HepG2 (cell line): ENCODE measurements around the gene SCAMP3. TPM values are rescaled to one million over a fixed set of nuclear protein-coding genes. Genes with fewer than 3 reads are reported as not detected.
A peak's percentile ranks its signal among the peaks of the same experiment; 100 is the strongest.

ENCODE experiments used
- ATF2 ChIP-seq: sonication (generic); formaldehyde crosslinking; IDR thresholded peaks from 2 replicates; pipeline ENCODE4 v1.4.0; 2020; ENCODE audit warnings: missing genetic modification reagents
- EEA1 ChIP-seq: sonication (generic); formaldehyde crosslinking; IDR thresholded peaks from 2 replicates; pipeline ENCODE4 v1.5.1; 2020; ENCODE audit warnings: mild to moderate bottlenecking, missing genetic modification reagents, borderline replicate concordance
- FLYWCH1 ChIP-seq: sonication (generic); formaldehyde crosslinking; IDR thresholded peaks from 2 replicates; pipeline ENCODE4 v1.8.1; 2023; ENCODE audit warnings: mild to moderate bottlenecking, missing genetic modification reagents
- MAX ChIP-seq: IDR thresholded peaks from 2 replicates; pipeline ENCODE4 v1.6.1; 2012; ENCODE audit warnings: inconsistent platforms
- MIER2 ChIP-seq: IDR thresholded peaks from 2 replicates; pipeline ENCODE4 v1.6.1; 2016; ENCODE audit warnings: missing biosample characterization, missing genetic modification reagents
- PHF5A ChIP-seq: IDR thresholded peaks from one replicate; pipeline ENCODE4 v1.6.1; 2018; ENCODE audit warnings: low read depth, missing genetic modification reagents; ENCODE audit not compliant: unreplicated experiment
- RXRB ChIP-seq: IDR thresholded peaks from 2 replicates; pipeline ENCODE4 v1.6.1; 2016; ENCODE audit warnings: borderline replicate concordance, missing genetic modification reagents, missing compliant biosample characterization
- SOX6 ChIP-seq, 2 experiments: fragments of 450-650 bp in 1 of 2; sonication (generic) in 1 of 2; formaldehyde crosslinking in 1 of 2; IDR thresholded peaks; 2 replicates each; pipeline versions ENCODE4 v1.4.0 to v1.6.1; 2017 to 2020; ENCODE audit warnings: antibody characterized with exemption in 1 of 2, mild to moderate bottlenecking in 1 of 2, missing genetic modification reagents in 1 of 2
- TARDBP ChIP-seq: sonication (generic); formaldehyde crosslinking; IDR thresholded peaks from 2 replicates; pipeline ENCODE4 v1.8.0; 2022; ENCODE audit warnings: mild to moderate bottlenecking, missing genetic modification reagents
- THAP11 ChIP-seq: IDR thresholded peaks from 2 replicates; pipeline ENCODE4 v1.6.1; 2016; ENCODE audit warnings: missing biosample characterization, missing genetic modification reagents
- UBTF ChIP-seq: sonication (generic); formaldehyde crosslinking; IDR thresholded peaks from 2 replicates; pipeline ENCODE4 v1.4.0; 2020; ENCODE audit warnings: mild to moderate bottlenecking, missing genetic modification reagents
- XRCC5 ChIP-seq: fragments of 200-400 bp; formaldehyde crosslinking; optimal IDR thresholded peaks from 2 replicates; pipeline ENCODE3; 2017; ENCODE audit warnings: mild to moderate bottlenecking, low read length
- ZBTB38 ChIP-seq: sonication (generic); formaldehyde crosslinking; IDR thresholded peaks from 2 replicates; pipeline ENCODE4 v1.5.1; 2020; ENCODE audit warnings: mild to moderate bottlenecking, missing genetic modification reagents
- ZBTB7B ChIP-seq: sonication (generic); formaldehyde crosslinking; IDR thresholded peaks from 2 replicates; pipeline ENCODE4 v1.4.0; 2020; ENCODE audit warnings: missing genetic modification reagents
- ZHX1 ChIP-seq: sonication (generic); formaldehyde crosslinking; IDR thresholded peaks from 2 replicates; pipeline ENCODE4 v1.8.1; 2022; ENCODE audit warnings: low read depth, mild to moderate bottlenecking, missing genetic modification reagents
- ZMYM2 ChIP-seq: sonication (generic); formaldehyde crosslinking; IDR thresholded peaks from 2 replicates; pipeline ENCODE4 v1.8.0; 2022; ENCODE audit warnings: mild to moderate bottlenecking, missing genetic modification reagents
- ZMYM4 ChIP-seq: sonication (generic); formaldehyde crosslinking; IDR thresholded peaks from 2 replicates; pipeline ENCODE4 v1.8.1; 2023; ENCODE audit warnings: mild to moderate bottlenecking, missing genetic modification reagents
- ZNF124 ChIP-seq: sonication (generic); formaldehyde crosslinking; IDR thresholded peaks from 2 replicates; pipeline ENCODE4 v1.4.0; 2020; ENCODE audit warnings: missing genetic modification reagents
- ZNF34 ChIP-seq: sonication (generic); formaldehyde crosslinking; IDR thresholded peaks from 2 replicates; pipeline ENCODE4 v1.4.0; 2020; ENCODE audit warnings: mild to moderate bottlenecking, missing genetic modification reagents, borderline replicate concordance
- ZNF552 ChIP-seq: sonication (generic); formaldehyde crosslinking; IDR thresholded peaks from 2 replicates; pipeline ENCODE4 v1.9.0; 2022; ENCODE audit warnings: missing genetic modification reagents, mild to moderate bottlenecking, borderline replicate concordance
- ZNF713 ChIP-seq: sonication (generic); formaldehyde crosslinking; IDR thresholded peaks from 2 replicates; pipeline ENCODE4 v1.4.0; 2020; ENCODE audit warnings: mild to moderate bottlenecking, missing genetic modification reagents
- polyA plus RNA-seq, 8 experiments: library from polyadenylated mRNA; depleted of rRNA in 3 of 8; stranded (reverse) in 7 of 8; unstranded in 1 of 8; fragments of >200 nt; fragmentation: Illumina TruSeq in 4 of 8; extraction: Trizol in 4 of 8; gene quantifications; 2 replicates each; pipeline versions ENCODE4 v1.2.1 to v1.2.3, GENCODE V29; 2011 to 2016; ENCODE audit warnings: low read depth in 4 of 8, missing spikeins in 1 of 8, mixed read lengths in 1 of 8; ENCODE audit not compliant: insufficient read depth in 1 of 8
- total RNA-seq, 5 experiments: library from RNA; depleted of rRNA; stranded (reverse); fragments of >200 nt; fragmentation: Illumina TruSeq; extraction: Trizol; gene quantifications; 2 replicates each; pipeline ENCODE4 v1.2.3, GENCODE V29; 2016; ENCODE audit warnings: low read depth in 1 of 5
- TF ChIP-seq, protein P1 (sequence below): sonication (generic); formaldehyde crosslinking; IDR thresholded peaks from 2 replicates; pipeline ENCODE4 v1.5.1; 2020; ENCODE audit warnings: missing genetic modification reagents, mild to moderate bottlenecking, borderline replicate concordance
- TF ChIP-seq, protein P2 (sequence below): IDR thresholded peaks from 2 replicates; pipeline ENCODE4 v1.6.1; 2016

SCAMP3 gene
- total and polyA plus RNA-seq, 2 of the 13 experiments (the other 11 are each of a cell fraction or from before 2014, with no cell fraction given) = 46.8 to 83.3 TPM

DNA sequence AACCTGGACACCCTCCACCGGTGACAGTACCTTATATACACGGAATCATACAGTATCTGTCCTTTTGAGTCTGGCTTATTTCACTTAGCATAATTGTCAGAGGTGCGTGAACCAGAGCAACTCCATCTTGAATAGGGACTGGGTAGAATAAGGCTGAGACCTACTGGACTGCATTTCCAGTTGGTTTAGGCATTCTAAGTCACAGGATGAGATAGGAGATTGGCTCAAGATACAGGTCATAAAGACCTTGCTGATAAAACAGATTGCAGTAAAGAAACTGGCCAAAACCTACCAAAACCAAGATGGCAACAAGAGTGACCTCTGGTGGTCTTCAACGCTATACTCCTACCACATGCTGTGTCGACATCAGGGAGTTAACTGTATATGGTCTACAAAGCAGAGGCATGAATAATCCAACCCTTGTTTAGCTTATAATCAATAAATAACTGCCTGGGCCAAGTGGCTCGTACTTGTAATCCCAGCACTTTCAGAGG lies 45.1 kb upstream of the SCAMP3 start (continued):
- TF ChIP-seq ZHX1 (no peak), ZNF713 (no peak), THAP11 (CRISPR knock-in tag) (peak; percentile 79), FLYWCH1 (no peak), TARDBP (CRISPR knock-in tag) (peak; percentile 35; the same call in 1 of the 2 replicates), ZNF34 (no peak), PHF5A (CRISPR knock-in tag) (peak; percentile 66), MAX (peak; percentile 58; the same call in 1 of the 2 replicates), MIER2 (CRISPR knock-in tag) (peak; percentile 63; the same call in 1 of the 2 replicates), UBTF (no peak), ZMYM4 (CRISPR knock-in tag) (no peak), ATF2 (CRISPR knock-in tag) (0 out of 2 replicates have a peak, but pooled peaks have one; percentile 27), EEA1 (no peak), ZBTB7B (CRISPR knock-in tag) (0 out of 2 replicates have a peak, but pooled peaks have one; percentile 30), ZBTB38 (CRISPR knock-in tag) (no peak), RXRB (peak; percentile 28; the same call in 1 of the 2 replicates), SOX6 (IDR thresholded peaks at IDR 0.05) (no peak), SOX6 (CRISPR knock-in tag; IDR thresholded peaks at IDR 0.05) (peak; percentile 61), XRCC5 (no peak), ZNF124 (CRISPR knock-in tag) (peak; percentile 48; the same call in 1 of the 2 replicates), ZMYM2 (CRISPR knock-in tag) (0 out of 2 replicates have a peak, but pooled peaks have one; percentile 48), ZNF552 (CRISPR knock-in tag) (no peak)
- TF ChIP-seq, protein P1, sequence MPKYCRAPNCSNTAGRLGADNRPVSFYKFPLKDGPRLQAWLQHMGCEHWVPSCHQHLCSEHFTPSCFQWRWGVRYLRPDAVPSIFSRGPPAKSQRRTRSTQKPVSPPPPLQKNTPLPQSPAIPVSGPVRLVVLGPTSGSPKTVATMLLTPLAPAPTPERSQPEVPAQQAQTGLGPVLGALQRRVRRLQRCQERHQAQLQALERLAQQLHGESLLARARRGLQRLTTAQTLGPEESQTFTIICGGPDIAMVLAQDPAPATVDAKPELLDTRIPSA (CRISPR knock-in tag) = no peak
- TF ChIP-seq, protein P2, sequence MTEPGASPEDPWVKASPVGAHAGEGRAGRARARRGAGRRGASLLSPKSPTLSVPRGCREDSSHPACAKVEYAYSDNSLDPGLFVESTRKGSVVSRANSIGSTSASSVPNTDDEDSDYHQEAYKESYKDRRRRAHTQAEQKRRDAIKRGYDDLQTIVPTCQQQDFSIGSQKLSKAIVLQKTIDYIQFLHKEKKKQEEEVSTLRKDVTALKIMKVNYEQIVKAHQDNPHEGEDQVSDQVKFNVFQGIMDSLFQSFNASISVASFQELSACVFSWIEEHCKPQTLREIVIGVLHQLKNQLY = 0 out of 2 replicates have a peak, but pooled peaks have one; percentile 29
